Kidney (tissue), 14 donors: ENCODE results near the gene CCDC30. TPM values are rescaled to one million over a fixed set of nuclear protein-coding genes. Genes with fewer than 3 reads are reported as not detected.

Source experiments
- DNase-seq, 5 donors: peaks; one replicate each; pipeline ENCODE4 v3.0.0-alpha.2; 2013 to 2020
- FAIRE-seq: peaks from 2 replicates; lab custom pipeline; 2012; peaks lifted over from hg19 to GRCh38; lab: Jason Lieb, UNC
- H3K27ac ChIP-seq, 2 donors: one replicate each; pipeline ENCODE4 v1.7.0; 2013; ENCODE audit warnings: low read depth in 2 of 2, low read length in 2 of 2, inconsistent platforms in 1 of 2
- H3K27me3 ChIP-seq: one replicate; pipeline ENCODE4 v1.7.1; 2013; ENCODE audit warnings: low read length, inconsistent platforms; ENCODE audit not compliant: control insufficient read depth, insufficient read depth
- H3K36me3 ChIP-seq, 3 donors: one replicate each; pipeline versions ENCODE4 v1.7.0 to v1.7.1; 2013; ENCODE audit warnings: low read length in 3 of 3, control low read depth in 1 of 3, inconsistent platforms in 1 of 3; ENCODE audit not compliant: insufficient read depth in 3 of 3, control insufficient read depth in 2 of 3
- H3K4me1 ChIP-seq, 3 donors: one replicate each; pipeline versions ENCODE4 v1.7.0 to v1.7.1; 2013; ENCODE audit warnings: low read length in 3 of 3, inconsistent platforms in 1 of 3, low read depth in 1 of 3; ENCODE audit not compliant: control insufficient read depth in 2 of 3, insufficient read depth in 2 of 3
- H3K4me3 ChIP-seq, 3 donors: one replicate each; pipeline versions ENCODE4 v1.7.0 to v1.8.1; 2013; ENCODE audit warnings: low read length in 3 of 3, control low read depth in 1 of 3, inconsistent platforms in 1 of 3
- H3K9ac ChIP-seq, 3 donors: one replicate each; pipeline versions ENCODE4 v1.7.0 to v1.7.1; 2013; ENCODE audit warnings: low read length in 3 of 3, control low read depth in 1 of 3, inconsistent platforms in 1 of 3
- H3K9me3 ChIP-seq, 3 donors: one replicate each; pipeline versions ENCODE4 v1.7.0 to v1.7.1; 2013; ENCODE audit warnings: low read length in 3 of 3, control low read depth in 1 of 3, inconsistent platforms in 1 of 3; ENCODE audit not compliant: control insufficient read depth in 2 of 3, insufficient read depth in 1 of 3
- intact Hi-C: fragments of 100-400 bp; cut with DNase I; formaldehyde crosslinking; loops from one replicate; pipeline ENCODE4 v1.11.1; 2022
- polyA plus RNA-seq: library from polyadenylated mRNA; stranded (reverse); fragments of 350-450 nt; fragmentation: Illumina TruSeq; extraction: RNeasy Lipid Tissue Mini Kit (QIAGEN cat#74804); gene quantifications from one replicate; pipeline ENCODE4 v1.2.3, GENCODE V29; 2014; ENCODE audit warnings: low read depth, low replicate concordance; ENCODE audit not compliant: insufficient read depth
- total RNA-seq: library from RNA; stranded (reverse); fragmentation: NEBNext Ultra II Directional; extraction: Animal tissue kit (Norgen Biotek cat#: 25700); gene quantifications from one replicate; pipeline ENCODE4 v1.2.1, GENCODE V29; 2021
- TF ChIP-seq, protein P1 (sequence below): IDR thresholded peaks from 3 replicates; pipeline ENCODE4 v1.5.1; 2012; ENCODE audit warnings: mild to moderate bottlenecking, moderate library complexity, borderline replicate concordance; ENCODE audit not compliant: insufficient read depth; ENCODE audit errors: extremely low read depth
- donor health status: control.
- donor health status: control.
- donor health status: control.
- donor health status: control.
- donor health status: control.
- donor health status: DM: yes; HTN: yes; CAD: no.
- donor health status: Normal renal cell carcinoma (clear cell type).

CCDC30 gene
- total and polyA plus RNA-seq, 2 donors from 2014 or later = 4.9 to 18.0 TPM

- no peak for FAIRE-seq
- Histone ChIP-seq H3K4me1 (no peaks in the 10 kb centered on the region), H3K36me3 (peaks cover 0 to 4% (median 4%) of the 10 kb centered on the region in 3 donors), H3K9ac (no peak overlapping the region), H3K4me3 (no peak overlapping the region), H3K27ac (no peak overlapping the region), H3K9me3 (no peaks in the 10 kb centered on the region), H3K27me3 (no peaks in the 10 kb centered on the region)
- DNase-seq = no peak
- TF ChIP-seq, protein P1, sequence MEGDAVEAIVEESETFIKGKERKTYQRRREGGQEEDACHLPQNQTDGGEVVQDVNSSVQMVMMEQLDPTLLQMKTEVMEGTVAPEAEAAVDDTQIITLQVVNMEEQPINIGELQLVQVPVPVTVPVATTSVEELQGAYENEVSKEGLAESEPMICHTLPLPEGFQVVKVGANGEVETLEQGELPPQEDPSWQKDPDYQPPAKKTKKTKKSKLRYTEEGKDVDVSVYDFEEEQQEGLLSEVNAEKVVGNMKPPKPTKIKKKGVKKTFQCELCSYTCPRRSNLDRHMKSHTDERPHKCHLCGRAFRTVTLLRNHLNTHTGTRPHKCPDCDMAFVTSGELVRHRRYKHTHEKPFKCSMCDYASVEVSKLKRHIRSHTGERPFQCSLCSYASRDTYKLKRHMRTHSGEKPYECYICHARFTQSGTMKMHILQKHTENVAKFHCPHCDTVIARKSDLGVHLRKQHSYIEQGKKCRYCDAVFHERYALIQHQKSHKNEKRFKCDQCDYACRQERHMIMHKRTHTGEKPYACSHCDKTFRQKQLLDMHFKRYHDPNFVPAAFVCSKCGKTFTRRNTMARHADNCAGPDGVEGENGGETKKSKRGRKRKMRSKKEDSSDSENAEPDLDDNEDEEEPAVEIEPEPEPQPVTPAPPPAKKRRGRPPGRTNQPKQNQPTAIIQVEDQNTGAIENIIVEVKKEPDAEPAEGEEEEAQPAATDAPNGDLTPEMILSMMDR = no peak
- intact Hi-C loops = no loop called here
Observed at GRCh38 chr1:42551590-42551989, 88.5 kb downstream of the CCDC30 start.

GRCh38 chr1:42552636-42553035, 89.5 kb downstream of the CCDC30 start:
- Histone ChIP-seq H3K27me3 (no peaks in the 10 kb centered on the region), H3K4me3 (no peak overlapping the region), H3K36me3 (peaks cover 0 to 4% (median 4%) of the 10 kb centered on the region in 3 donors), H3K27ac (no peak overlapping the region), H3K4me1 (no peaks in the 10 kb centered on the region), H3K9ac (no peak overlapping the region), H3K9me3 (no peaks in the 10 kb centered on the region)
- DNase-seq (no peak), FAIRE-seq (no peak)
- TF ChIP-seq, protein P1 = no peak
- intact Hi-C loops = no loop called here

- Histone ChIP-seq H3K4me3 (no peak overlapping the region), H3K9me3 (no peaks in the 10 kb centered on the region), H3K9ac (no peak overlapping the region), H3K36me3 (peaks cover 0 to 4% (median 2%) of the 10 kb centered on the region in 3 donors), H3K4me1 (no peaks in the 10 kb centered on the region), H3K27me3 (no peaks in the 10 kb centered on the region), H3K27ac (no peak overlapping the region)
- intact Hi-C loops = no loop called here
- TF ChIP-seq, protein P1 = no peak
- FAIRE-seq (peak; percentile 99), DNase-seq (no peak)
Observed at GRCh38 chr1:42557230-42557851, 94.3 kb downstream of the CCDC30 start.

- DNase-seq (no peak), FAIRE-seq (no peak)
- intact Hi-C loops = no loop called here
Observed at GRCh38 chr1:42567038-42567437, 104.0 kb downstream of the CCDC30 start.

More at GRCh38 chr1:42567038-42567437, 104.0 kb downstream of the CCDC30 start:
- Histone ChIP-seq H3K27me3 (no peaks in the 10 kb centered on the region), H3K27ac (no peak overlapping the region), H3K36me3 (peaks cover 0 to 2% (median 0%) of the 10 kb centered on the region in 3 donors), H3K4me1 (no peaks in the 10 kb centered on the region), H3K4me3 (no peak overlapping the region), H3K9ac (no peak overlapping the region), H3K9me3 (no peaks in the 10 kb centered on the region)
- TF ChIP-seq, protein P1 = no peak
